Peyer's patch (tissue), 4 donors: ENCODE data around the gene WDR3.

ENCODE experiments used
- POLR2A ChIP-seq, 2 donors: fragments of 450-650 bp; IDR thresholded peaks; one replicate each; pipeline ENCODE4 v1.5.1; 2017; ENCODE audit warnings: antibody characterized with exemption in 2 of 2, mild to moderate bottlenecking in 2 of 2, moderate library complexity in 2 of 2
- TF ChIP-seq, protein P1 (sequence below), 6 experiments: fragments of 450-650 bp in 4 of 6; fragments of 200-600 bp in 2 of 6; sonication (generic) in 1 of 6; IDR thresholded peaks; one replicate each; pipeline ENCODE4 v1.5.1; 2017 to 2019; ENCODE audit warnings: antibody characterized with exemption in 6 of 6, mild to moderate bottlenecking in 3 of 6, moderate library complexity in 1 of 6

DNA sequence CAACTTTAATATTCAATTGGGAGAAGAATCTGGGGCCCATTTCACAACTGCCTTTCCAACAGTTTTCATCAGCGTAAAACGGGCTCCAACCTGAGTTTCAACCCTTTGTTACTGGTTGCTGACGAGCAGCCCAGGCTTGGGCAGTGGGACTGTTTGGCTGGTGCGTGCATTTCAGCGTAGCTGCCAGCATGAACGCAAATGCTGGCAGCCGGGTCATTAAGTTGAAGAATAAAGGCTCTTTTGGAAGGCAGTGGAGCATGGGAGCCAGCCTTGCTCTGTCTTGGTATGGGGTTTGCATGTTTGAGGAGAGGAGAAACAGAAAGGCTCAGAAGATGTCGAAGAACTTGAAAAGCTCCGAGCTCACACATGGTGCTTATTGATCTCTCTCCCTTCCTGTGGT lies 40.7 kb downstream of the WDR3 start:
- TF ChIP-seq POLR2A (IDR thresholded peaks at IDR 0.05): no peak
- TF ChIP-seq, protein P1, sequence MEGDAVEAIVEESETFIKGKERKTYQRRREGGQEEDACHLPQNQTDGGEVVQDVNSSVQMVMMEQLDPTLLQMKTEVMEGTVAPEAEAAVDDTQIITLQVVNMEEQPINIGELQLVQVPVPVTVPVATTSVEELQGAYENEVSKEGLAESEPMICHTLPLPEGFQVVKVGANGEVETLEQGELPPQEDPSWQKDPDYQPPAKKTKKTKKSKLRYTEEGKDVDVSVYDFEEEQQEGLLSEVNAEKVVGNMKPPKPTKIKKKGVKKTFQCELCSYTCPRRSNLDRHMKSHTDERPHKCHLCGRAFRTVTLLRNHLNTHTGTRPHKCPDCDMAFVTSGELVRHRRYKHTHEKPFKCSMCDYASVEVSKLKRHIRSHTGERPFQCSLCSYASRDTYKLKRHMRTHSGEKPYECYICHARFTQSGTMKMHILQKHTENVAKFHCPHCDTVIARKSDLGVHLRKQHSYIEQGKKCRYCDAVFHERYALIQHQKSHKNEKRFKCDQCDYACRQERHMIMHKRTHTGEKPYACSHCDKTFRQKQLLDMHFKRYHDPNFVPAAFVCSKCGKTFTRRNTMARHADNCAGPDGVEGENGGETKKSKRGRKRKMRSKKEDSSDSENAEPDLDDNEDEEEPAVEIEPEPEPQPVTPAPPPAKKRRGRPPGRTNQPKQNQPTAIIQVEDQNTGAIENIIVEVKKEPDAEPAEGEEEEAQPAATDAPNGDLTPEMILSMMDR (IDR thresholded peaks at IDR 0.05): no peak
